Neural progenitor cell (in vitro differentiated cells): Measurements from ENCODE around the gene CFAP54. TPM values are rescaled to one million over a fixed set of nuclear protein-coding genes. Genes with fewer than 3 reads are reported as not detected.
"Not testable (repeated sequence)": the region's sequence is repeated elsewhere in the genome, so short reads cannot be mapped to it uniquely, and the experiment has no call there.

ENCODE experiments used
- DNase-seq: peaks from one replicate; pipeline ENCODE4 v3.0.0-alpha.2; 2016; ENCODE audit warnings: low spot score
- H2AFZ ChIP-seq: fragments of 200-600 bp; sonication (generic); replicated peaks from 2 replicates; pipeline ENCODE4 v1.6.1; 2016; ENCODE audit warnings: antibody characterized with exemption
- H3F3A ChIP-seq: fragments of 200-600 bp; sonication (generic); 2 replicates; pipeline ENCODE4 v1.6.1; 2016; ENCODE audit warnings: antibody characterized with exemption, low read depth
- H3K27ac ChIP-seq: fragments of 200-600 bp; sonication (generic); 2 replicates; pipeline ENCODE4 v1.5.1; 2016; ENCODE audit warnings: mild to moderate bottlenecking
- H3K27me3 ChIP-seq: fragments of 200-600 bp; sonication (generic); 2 replicates; pipeline ENCODE4 v1.6.1; 2016; ENCODE audit warnings: mild to moderate bottlenecking, moderate library complexity
- H3K36me3 ChIP-seq: fragments of 200-600 bp; sonication (generic); 2 replicates; pipeline ENCODE4 v1.5.1; 2016
- H3K4me1 ChIP-seq: fragments of 200-600 bp; sonication (generic); 2 replicates; pipeline ENCODE4 v1.6.1; 2016; ENCODE audit warnings: mixed run types
- H3K4me2 ChIP-seq: fragments of 200-600 bp; sonication (generic); 2 replicates; pipeline ENCODE4 v1.6.1; 2016
- H3K4me3 ChIP-seq: fragments of 200-600 bp; sonication (generic); 2 replicates; pipeline ENCODE4 v1.5.1; 2016
- H3K79me2 ChIP-seq: fragments of 200-600 bp; sonication (generic); 2 replicates; pipeline ENCODE4 v1.6.1; 2016; ENCODE audit warnings: low read depth
- H3K9ac ChIP-seq: fragments of 200-600 bp; sonication (generic); 2 replicates; pipeline ENCODE4 v1.6.1; 2016
- H3K9me3 ChIP-seq: fragments of 200-600 bp; sonication (generic); 2 replicates; pipeline ENCODE4 v1.5.1; 2016; ENCODE audit warnings: low read depth
- H4K20me1 ChIP-seq: fragments of 200-600 bp; sonication (generic); 2 replicates; pipeline ENCODE4 v1.6.1; 2016; ENCODE audit warnings: low read depth
- H3K27ac Mint-ChIP-seq: 3 replicates; pipeline ENCODE4 v1.8.0; 2021; ENCODE audit warnings: mixed read lengths
- H3K27me3 Mint-ChIP-seq: 2 replicates; pipeline ENCODE4 v1.8.0; 2022; ENCODE audit warnings: low read depth, mild to moderate bottlenecking, inconsistent platforms, moderate library complexity, mixed read lengths; ENCODE audit not compliant: insufficient read depth
- H3K36me3 Mint-ChIP-seq: 3 replicates; pipeline ENCODE4 v1.8.0; 2021; ENCODE audit warnings: mixed read lengths
- H3K4me1 Mint-ChIP-seq: 3 replicates; pipeline ENCODE4 v1.8.0; 2021; ENCODE audit warnings: mixed read lengths
- H3K4me3 Mint-ChIP-seq: 3 replicates; pipeline ENCODE4 v1.8.0; 2021; ENCODE audit warnings: mild to moderate bottlenecking, moderate library complexity, mixed read lengths
- H3K9me3 Mint-ChIP-seq: 3 replicates; pipeline ENCODE4 v1.8.0; 2020; ENCODE audit warnings: mixed read lengths
- EZH2 ChIP-seq: fragments of 200-600 bp; sonication (generic); IDR thresholded peaks from 2 replicates; pipeline ENCODE4 v1.6.1; 2017; ENCODE audit warnings: antibody characterized with exemption, mild to moderate bottlenecking, moderate library complexity
- EZH2phosphoT487 ChIP-seq: fragments of 200-600 bp; sonication (generic); IDR thresholded peaks from 2 replicates; pipeline ENCODE4 v1.6.1; 2017; ENCODE audit warnings: antibody characterized with exemption
- total RNA-seq: library from RNA; depleted of rRNA; stranded (reverse); fragments of >200 nt; gene quantifications from 2 replicates; pipeline ENCODE4 v1.2.3, GENCODE V29; 2015; ENCODE audit warnings: low replicate concordance
- TF ChIP-seq, protein P1 (sequence below): fragments of 200-600 bp; sonication (generic); IDR thresholded peaks from 2 replicates; pipeline ENCODE4 v1.5.1; 2017; ENCODE audit warnings: antibody characterized with exemption, mild to moderate bottlenecking

CFAP54 gene
- total RNA-seq, 1 donor from 2014 or later, result 4.2 TPM

DNA sequence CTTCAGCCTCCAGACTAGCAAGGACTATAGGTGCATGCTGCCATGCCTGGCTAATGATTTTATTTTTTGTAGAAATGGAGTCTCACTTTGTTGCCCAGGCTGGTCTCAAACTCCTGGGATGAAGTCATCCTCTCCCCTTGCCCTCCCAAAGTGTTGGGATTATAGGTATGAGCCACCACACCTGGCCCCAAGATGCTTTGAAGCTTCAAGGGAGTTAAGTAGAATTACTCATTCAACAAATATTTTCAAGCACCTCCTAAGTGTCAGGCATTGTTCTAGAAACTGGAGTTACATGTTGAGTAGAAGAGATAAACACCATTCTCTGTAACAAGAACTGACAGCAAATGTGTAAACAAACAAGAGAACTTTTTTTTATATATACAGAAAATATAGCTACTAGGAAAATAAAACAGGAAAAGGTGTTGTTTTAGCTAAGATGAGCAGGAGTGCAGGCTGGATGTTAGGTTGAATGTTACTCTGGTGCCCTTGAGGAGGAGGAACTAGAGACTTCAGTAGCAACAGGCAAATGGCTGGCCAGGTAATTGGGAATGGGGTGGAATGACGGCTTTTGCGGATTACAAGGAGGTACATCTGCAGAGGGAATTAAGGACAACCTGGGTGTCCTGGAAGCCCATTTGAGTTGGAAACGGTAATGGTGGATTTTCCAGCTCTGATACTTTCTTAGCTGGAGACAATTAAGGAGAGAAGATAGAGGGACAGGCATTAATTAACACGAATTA lies 32.0 kb upstream of the CFAP54 start:
- Mint-ChIP-seq H3K27ac (no peak overlapping the region), H3K9me3 (peaks cover 5% of the 10 kb centered on the region), H3K36me3 (no peaks in the 10 kb centered on the region), H3K27me3 (peaks cover 2% of the 10 kb centered on the region), H3K4me3 (no peak overlapping the region), H3K4me1 (no peaks in the 10 kb centered on the region)
- H3K9ac ChIP-seq, result no peak overlapping the region
- no peak overlapping the region for H3K4me3 ChIP-seq
- no peaks in the 10 kb centered on the region for H3K4me1 ChIP-seq
- H3K4me2 ChIP-seq, result no peak overlapping the region
- no peaks in the 10 kb centered on the region for H3K27me3 ChIP-seq
- DNase-seq, result no peak
- H3K36me3 ChIP-seq, result no peaks in the 10 kb centered on the region
- no peak overlapping the region for H3K27ac ChIP-seq
- H4K20me1 ChIP-seq, result no peaks in the 10 kb centered on the region
- H3K79me2 ChIP-seq, result no peaks in the 10 kb centered on the region
- H2AFZ ChIP-seq, result no peak overlapping the region
- no peaks in the 10 kb centered on the region for H3F3A ChIP-seq
- H3K9me3 ChIP-seq, result no peaks in the 10 kb centered on the region
- TF ChIP-seq EZH2phosphoT487 (no peak), EZH2 (no peak)
- TF ChIP-seq, protein P1, sequence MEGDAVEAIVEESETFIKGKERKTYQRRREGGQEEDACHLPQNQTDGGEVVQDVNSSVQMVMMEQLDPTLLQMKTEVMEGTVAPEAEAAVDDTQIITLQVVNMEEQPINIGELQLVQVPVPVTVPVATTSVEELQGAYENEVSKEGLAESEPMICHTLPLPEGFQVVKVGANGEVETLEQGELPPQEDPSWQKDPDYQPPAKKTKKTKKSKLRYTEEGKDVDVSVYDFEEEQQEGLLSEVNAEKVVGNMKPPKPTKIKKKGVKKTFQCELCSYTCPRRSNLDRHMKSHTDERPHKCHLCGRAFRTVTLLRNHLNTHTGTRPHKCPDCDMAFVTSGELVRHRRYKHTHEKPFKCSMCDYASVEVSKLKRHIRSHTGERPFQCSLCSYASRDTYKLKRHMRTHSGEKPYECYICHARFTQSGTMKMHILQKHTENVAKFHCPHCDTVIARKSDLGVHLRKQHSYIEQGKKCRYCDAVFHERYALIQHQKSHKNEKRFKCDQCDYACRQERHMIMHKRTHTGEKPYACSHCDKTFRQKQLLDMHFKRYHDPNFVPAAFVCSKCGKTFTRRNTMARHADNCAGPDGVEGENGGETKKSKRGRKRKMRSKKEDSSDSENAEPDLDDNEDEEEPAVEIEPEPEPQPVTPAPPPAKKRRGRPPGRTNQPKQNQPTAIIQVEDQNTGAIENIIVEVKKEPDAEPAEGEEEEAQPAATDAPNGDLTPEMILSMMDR, result no peak

DNA sequence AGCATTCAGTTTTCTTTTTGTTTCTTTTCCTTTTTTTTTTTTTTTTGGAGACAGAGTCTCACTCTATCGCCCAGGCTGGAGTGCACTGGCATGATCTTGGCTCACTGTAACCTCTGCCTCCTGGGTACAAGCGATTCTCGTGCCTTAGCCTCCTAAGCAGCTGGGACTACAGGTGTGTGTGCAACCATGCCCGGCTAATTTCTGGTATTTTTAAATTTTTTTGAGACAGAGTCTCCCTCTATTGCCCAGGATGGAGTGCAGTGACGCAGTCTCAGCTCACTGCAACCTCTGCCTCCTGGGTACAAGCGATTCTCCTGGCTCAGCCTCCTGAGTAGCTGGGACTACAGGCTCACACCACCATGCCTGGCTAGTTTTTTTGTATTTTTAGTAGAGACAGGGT lies 30.1 kb upstream of the CFAP54 start:
- not testable (repeated sequence) for H3K36me3 ChIP-seq, H3K4me2 ChIP-seq, H3K9me3 Mint-ChIP-seq, H3K4me3 ChIP-seq, H3K27ac ChIP-seq, H3K4me1 Mint-ChIP-seq, H3K79me2 ChIP-seq, H3K27ac Mint-ChIP-seq, H3K4me3 Mint-ChIP-seq, H3K27me3 ChIP-seq, H3K36me3 Mint-ChIP-seq, H3F3A ChIP-seq, H2AFZ ChIP-seq, H4K20me1 ChIP-seq, H3K9me3 ChIP-seq, H3K9ac ChIP-seq, H3K27me3 Mint-ChIP-seq, H3K4me1 ChIP-seq, DNase-seq

DNA sequence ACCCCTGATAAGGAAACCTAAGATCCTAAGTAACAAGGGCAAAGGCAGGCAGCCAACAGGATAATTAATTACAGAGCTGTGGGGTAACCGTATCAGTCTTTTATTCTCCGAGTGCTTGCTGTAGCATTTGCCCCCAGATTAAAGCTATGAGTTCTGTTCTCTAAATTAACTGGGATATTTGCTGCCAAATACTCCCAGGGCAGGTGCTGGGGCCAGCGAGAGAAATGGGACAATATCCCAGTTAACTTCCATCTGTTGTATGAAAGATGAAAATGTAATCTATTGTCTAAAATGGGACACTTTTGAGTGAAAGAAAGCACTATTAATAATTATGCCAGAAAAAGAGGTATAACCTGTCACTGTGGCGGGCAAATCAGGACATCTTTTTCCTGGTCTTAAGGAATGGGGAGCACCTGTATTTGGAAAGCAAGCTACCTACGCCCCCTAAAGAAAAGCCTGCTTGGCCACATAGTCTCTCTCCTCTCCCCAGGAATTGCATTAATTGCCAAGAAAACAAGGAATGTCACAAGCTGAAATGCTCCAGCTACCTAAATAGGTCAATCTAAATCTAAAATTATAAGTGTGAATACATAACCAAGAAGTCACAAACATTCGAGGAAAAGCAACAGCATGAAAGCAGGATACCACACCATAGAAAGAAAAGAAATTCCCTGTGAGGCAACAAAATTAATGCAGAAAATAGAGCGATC lies 26.7 kb upstream of the CFAP54 start:
- Histone ChIP-seq H2AFZ (no peak overlapping the region), H3K4me3 (no peak overlapping the region), H3K4me2 (no peak overlapping the region), H3F3A (no peaks in the 10 kb centered on the region), H4K20me1 (no peaks in the 10 kb centered on the region), H3K27me3 (no peaks in the 10 kb centered on the region), H3K27ac (no peak overlapping the region), H3K4me1 (no peaks in the 10 kb centered on the region), H3K79me2 (no peaks in the 10 kb centered on the region), H3K9me3 (no peaks in the 10 kb centered on the region), H3K36me3 (no peaks in the 10 kb centered on the region), H3K9ac (no peak overlapping the region)
- Mint-ChIP-seq H3K4me1 (no peaks in the 10 kb centered on the region), H3K9me3 (no peaks in the 10 kb centered on the region), H3K27ac (no peak overlapping the region), H3K4me3 (no peak overlapping the region), H3K36me3 (no peaks in the 10 kb centered on the region), H3K27me3 (peaks cover 2% of the 10 kb centered on the region)
- DNase-seq, result no peak
- TF ChIP-seq, protein P1, result no peak
- TF ChIP-seq EZH2 (no peak), EZH2phosphoT487 (no peak)

DNA sequence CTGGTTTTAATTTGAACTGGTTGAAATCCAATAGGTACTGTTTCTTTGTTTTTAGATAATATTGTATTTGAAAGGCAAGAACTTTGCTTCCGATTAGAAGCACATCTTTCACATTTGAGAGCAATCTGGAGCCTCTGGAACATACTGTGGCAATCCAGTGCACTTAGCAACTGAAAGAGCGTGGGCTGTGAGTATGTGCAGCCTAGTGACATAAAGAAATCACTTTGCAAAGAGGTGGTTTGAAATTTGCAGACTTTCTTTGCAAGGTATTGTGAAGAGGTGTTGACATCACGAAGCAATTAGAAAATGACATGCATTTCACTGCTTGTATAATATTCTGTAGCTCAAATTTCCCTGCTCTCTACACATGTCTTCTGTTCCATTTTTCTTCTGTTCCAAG lies 23.5 kb upstream of the CFAP54 start:
- no peaks in the 10 kb centered on the region for H3K79me2 ChIP-seq
- Mint-ChIP-seq H3K4me3 (no peak overlapping the region), H3K9me3 (peaks cover 8% of the 10 kb centered on the region), H3K4me1 (no peaks in the 10 kb centered on the region), H3K36me3 (no peaks in the 10 kb centered on the region), H3K27ac (no peak overlapping the region), H3K27me3 (no peaks in the 10 kb centered on the region)
- H3K9me3 ChIP-seq, result no peaks in the 10 kb centered on the region
- TF ChIP-seq EZH2phosphoT487, result no peak
- TF ChIP-seq EZH2, result no peak
- TF ChIP-seq, protein P1, result no peak
- H3K36me3 ChIP-seq, result no peaks in the 10 kb centered on the region
- H2AFZ ChIP-seq, result peak overlapping the region; percentile 8
- DNase-seq, result no peak
- no peak overlapping the region for H3K9ac ChIP-seq
- no peaks in the 10 kb centered on the region for H3K27me3 ChIP-seq
- H3K4me2 ChIP-seq, result no peak overlapping the region
- H4K20me1 ChIP-seq, result no peaks in the 10 kb centered on the region
- no peaks in the 10 kb centered on the region for H3K4me1 ChIP-seq
- no peak overlapping the region for H3K27ac ChIP-seq
- no peak overlapping the region for H3K4me3 ChIP-seq
- no peaks in the 10 kb centered on the region for H3F3A ChIP-seq
